HT1080 (cell line): ENCODE results near the gene ENTPD5. TPM values are rescaled to one million over a fixed set of nuclear protein-coding genes. Genes with fewer than 3 reads are reported as not detected.
"Not testable (repeated sequence)": the region's sequence is repeated elsewhere in the genome, so short reads cannot be mapped to it uniquely, and the experiment has no call there.

Experiments used
- DNase-seq: peaks from one replicate; pipeline ENCODE4 v3.0.0-alpha.2; 2015; ENCODE audit warnings: low read depth
- total RNA-seq: library from RNA; depleted of rRNA; stranded (reverse); fragments of >200 nt; shearing (Covaris generic); gene quantifications from 2 replicates; pipeline ENCODE4 v1.2.3, GENCODE V29; 2014

Gene ENTPD5
- total RNA-seq, 1 experiment from 2014 or later, result 7.2 TPM

DNA sequence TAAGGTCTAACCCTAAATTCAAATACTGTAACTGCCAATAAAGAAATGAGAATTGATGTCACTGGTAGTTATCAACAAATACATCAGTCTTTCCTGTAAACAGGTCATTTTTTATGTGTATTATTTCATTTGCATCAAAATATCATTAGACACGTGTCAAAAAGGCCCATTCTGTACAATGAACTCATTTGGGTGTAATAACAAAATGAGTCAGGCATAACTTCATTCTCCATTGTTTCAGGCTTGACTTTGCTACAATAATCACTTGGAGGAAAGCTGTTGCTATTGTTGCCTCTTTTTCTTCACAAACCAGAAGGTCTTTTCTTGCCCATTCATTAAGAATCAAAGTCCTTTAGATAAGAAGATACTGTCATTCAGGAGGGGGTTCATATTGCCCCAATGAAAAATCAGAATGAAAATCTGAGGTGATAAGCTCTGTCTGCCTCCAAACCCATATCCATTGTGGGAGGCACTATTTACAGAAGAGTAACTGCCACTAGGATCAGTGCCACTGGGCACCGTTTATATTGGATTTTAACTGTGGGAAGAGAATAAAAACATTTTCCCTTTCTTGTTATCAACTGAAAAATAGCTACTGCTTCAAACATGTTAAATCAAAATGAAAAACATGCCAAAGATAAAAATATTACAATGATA, 10.1 kb downstream of the ENTPD5 start:
- no peak for DNase-seq

DNA sequence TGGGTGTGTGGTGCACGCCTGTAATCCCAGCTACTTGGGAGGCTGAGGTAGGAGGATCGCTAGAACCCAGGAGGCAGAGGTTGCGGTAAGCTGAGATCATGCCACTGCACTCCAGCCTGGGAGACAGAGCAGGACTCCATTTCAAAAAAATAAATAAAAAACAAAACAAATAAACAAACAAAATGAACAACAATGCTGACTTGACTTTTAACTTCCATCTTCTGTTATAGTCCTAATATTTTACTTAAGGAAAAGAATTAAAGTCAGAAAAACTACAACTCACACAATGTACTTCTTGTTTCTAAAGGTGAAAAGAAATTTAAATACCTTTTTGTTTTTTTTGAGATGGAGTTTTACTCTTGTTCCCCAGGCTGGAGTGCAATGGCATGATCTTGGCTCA, 13.4 kb downstream of the ENTPD5 start:
- not testable (repeated sequence) for DNase-seq

GRCh38 chr14:73998726-73999125, 20.4 kb downstream of the ENTPD5 start:
- no peak for DNase-seq

DNA sequence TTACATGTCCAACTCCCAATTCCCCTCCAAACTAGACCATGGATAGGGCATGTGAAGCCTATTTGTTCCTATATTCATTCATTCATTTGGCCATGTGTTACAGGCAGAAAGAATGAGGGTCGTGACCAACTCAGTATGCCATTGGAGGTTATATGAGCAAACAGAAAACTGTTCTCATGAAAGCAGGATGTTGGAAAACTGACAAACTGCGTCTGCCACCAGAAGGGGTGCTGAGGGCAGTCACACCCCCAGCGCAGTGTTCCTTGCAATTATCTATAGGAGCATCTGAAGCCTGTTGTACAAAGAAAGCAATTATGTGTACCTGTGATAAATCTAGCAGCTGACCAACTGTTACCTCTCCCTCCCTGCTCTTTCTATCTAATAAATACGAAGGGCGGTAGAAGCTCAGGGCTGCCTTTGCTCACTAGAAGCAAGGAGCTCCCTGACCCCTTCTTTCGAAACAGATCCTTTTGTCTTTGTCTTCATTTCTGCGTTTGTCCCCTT, 21.1 kb downstream of the ENTPD5 start:
- no peak for DNase-seq

- no peak for DNase-seq
Observed at GRCh38 chr14:73997108-73997943, 21.8 kb downstream of the ENTPD5 start.

DNA sequence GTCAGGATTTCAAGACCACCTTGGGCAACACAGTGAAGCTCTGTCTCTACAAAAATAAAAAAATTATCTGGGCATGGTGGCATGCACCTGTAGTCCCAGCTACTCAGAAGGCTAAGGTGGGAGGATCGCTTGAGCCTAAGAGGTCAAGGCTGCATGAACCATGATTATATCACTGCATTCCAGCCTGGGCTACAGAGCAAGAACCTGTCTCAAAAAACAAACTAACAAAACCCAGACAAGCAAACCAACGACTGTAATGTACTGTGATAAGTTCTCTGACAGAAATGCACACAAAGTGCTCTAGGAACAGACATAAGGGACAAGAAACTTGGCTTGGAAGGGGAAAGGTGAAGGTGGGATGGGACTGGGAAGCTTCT, 22.4 kb downstream of the ENTPD5 start:
- no peak for DNase-seq

DNA sequence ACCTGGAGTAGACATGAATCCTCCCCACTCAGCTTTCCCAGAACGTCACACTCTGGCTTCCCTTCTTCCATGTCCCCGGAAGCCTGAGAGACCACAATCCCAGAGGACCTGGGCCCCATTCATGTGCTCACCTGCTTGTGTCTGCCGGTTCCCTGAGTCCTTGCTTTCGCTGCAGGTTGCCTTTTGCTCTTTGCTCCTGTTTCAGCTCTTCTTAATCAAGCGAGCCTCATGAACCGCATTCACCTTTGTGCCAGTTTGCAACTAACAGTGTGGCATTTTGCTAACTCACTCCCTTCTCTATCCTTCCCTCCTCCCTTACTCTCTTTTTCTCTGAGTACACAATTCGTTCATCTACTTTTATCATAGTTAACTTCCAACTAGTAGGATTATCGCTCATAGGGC, 23.1 kb downstream of the ENTPD5 start:
- DNase-seq, result no peak

DNA sequence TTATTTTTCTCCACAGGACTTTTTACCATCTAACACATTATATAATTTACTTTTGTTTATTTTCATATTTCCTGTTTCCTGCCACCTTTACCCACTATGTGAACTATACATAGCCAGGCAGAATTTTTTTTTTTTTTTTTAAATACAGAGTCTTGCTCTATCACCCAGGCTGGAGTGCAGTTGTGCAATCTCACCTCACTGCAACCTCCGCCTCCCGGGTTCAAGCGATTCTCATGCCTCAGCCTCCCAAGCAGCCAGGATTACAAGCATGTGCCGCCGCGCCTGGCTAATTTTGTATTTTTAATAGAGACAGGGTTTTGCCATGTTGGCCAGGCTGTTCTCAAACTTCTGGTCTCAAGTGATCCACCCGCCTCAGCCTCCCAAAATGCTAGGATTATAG, 24.2 kb downstream of the ENTPD5 start:
- DNase-seq, result not testable (repeated sequence)

DNA sequence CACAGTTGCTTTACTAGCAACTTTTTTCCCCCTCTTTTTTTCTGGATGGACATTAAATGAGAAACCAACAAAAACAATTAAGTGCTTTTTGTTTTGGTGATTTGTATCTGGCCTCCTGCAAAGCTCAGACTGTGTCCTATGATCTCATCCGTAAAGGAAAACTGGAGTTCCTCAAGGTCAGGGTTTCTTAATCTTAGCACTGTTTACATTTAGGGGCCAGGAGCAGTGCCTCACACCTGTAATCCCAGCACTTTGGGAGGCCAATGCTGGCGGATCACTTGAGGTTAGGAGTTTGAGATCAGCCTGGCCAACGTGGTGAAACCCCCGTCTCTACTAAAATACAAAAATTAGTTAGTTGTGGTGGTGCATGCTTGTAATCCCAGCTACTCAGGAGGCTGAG, 28.0 kb downstream of the ENTPD5 start:
- no peak for DNase-seq

DNA sequence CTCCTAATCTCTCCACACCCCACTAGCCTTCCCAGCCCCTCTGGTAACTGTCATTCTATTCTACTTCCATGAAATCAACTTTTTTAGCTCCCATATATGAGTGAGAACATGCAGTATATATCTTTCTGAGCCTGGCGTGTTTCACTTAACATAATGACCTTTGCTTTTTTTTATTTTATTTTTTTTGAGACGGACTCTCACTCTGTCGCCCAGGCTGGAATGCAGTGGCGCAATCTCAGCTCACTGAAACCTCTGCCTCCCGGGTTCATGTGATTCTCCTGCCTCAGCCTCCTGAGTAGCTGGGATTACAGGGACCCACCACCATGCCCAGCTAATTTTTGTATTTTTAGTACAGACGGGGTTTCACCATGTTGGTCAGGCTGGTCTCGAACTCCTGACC, 30.4 kb downstream of the ENTPD5 start:
- DNase-seq, result not testable (repeated sequence)

- no peak for DNase-seq
Observed at GRCh38 chr14:73988065-73988464, 31.0 kb downstream of the ENTPD5 start.

DNA sequence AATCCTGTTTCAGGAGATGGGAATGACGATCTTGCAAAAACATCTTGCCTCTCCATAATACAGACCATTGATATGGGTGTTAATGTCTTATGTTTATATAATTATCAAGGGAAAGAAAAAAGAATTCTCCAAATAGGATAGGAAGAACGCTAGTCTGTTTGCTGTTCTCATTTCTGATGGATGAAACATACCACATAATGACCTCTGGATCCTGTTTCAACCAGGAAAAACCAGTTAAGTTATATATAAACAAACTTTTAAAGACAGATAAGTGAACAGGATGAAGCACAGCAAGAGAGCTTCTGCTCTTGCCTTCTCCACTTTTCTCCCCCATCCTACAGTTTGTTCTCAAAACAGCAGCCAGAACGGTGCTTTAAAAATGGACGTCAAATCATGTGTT, 41.2 kb downstream of the ENTPD5 start:
- DNase-seq, result no peak

GRCh38 chr14:73976125-73976524, 43.0 kb downstream of the ENTPD5 start:
- no peak for DNase-seq

GRCh38 chr14:73973497-73973896, 45.6 kb downstream of the ENTPD5 start:
- DNase-seq, result no peak

DNA sequence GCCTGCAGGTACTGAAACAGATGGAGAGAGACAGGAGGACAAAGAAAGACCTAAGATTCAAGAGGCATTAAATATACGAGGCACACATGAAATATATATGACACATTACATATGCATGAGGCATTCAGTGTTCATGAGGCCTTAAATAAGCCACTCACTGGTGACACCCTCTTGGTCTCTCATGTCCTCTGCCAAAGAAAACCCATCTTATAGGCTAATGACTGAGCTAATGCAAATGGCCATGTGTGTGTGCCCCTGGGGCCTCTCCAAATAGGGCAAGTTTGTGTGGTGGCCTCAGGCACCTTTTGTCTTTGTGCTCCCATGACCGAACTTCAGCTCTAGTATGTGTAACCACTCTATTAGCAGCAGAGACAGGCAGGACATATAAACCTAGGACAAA, 50.2 kb downstream of the ENTPD5 start:
- no peak for DNase-seq

DNA sequence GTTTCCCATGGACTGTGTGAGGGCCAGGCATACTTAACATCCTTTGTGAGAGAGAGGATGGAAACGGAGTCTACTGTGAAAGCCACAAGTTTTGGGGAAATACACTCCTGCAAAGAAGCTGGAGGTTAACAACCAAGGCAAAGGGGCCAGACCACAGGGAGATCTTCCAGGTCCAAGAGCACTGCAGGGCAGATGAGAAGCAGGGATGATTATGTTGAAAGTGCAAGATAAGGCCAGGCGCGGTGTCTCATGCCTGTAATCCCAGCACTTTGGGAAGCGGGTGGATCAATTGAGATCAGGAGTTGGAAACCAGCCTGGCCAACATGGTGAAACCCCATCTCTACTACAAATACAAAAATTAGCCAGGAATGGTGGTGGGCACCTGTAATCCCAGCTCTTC, 53.9 kb downstream of the ENTPD5 start:
- no peak for DNase-seq

DNA sequence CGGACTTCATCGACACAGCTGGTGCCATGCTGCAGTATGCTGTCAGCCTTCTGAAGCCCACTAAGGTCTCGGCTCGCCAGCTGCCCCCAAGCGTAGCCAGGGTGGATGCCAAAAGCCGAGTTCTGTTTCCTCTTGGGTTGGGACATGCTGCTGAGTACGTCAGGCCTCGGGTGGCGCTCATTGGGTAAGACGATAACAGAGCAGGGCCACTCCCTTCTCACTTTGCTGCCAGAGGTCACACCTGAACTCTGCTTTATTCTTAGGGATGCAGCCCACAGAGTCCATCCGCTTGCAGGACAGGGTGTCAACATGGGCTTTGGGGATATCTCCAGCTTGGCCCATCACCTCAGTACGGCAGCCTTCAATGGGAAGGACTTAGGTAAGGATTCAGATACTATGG, 57.9 kb downstream of the ENTPD5 start:
- no peak for DNase-seq

DNA sequence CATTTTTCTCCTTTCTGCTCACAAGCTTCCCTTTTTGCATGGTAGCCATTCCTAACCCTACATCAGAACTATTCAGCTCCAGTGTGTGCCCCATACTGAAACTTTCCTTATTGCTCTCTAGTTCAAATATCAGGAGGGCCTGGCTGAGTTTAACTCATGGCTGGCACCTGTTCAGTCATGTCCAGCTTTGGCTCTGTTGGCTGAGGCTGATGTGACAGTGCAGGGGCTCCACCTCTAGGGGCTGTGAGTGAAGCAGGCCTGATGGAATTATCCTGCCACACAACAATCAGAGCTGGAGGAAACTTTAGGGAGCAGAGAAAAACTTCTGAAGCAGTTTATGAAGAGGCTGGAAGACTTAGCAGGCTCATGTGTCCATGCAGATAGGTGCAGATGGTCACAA, 60.5 kb downstream of the ENTPD5 start:
- DNase-seq, result no peak

DNA sequence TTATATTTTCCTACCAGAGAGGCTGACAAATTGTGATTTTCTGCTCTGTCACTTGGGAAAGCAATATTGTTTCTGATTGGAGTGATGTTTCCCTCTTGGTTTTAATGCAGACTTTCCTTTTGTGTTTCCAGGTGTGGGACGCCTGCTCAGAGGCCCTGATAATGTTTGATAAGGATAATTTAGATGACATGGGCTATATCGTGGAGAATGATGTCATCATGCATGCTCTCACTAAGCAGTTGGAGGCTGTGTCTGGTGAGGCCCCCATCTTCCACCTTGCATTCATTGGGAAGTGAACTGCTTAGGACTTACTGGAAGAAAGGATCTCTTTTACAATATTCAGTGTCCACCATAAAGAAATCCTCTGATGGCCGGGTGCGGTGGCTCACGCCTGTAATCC, 63.4 kb downstream of the ENTPD5 start:
- DNase-seq, result no peak

DNA sequence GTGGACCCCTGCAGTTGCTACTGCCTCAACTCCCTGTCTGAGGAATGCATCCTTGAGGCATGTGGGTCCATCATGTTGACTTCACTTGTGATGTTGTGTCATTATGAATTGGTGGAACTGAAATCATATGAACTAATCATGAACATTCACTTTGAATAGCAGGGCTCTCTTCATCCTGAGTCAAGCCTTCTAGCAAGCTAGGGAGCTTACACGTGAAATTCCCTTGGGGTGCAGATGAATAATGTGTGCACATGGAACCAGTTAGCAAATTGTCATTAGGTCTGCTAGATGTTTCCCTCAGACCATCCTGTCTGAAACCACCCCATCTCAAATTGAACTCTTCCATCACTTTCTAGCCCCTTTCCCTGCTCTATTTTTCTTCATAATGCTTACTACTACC, 65.4 kb downstream of the ENTPD5 start:
- DNase-seq, result no peak

GRCh38 chr14:73949752-73950734, 69.0 kb downstream of the ENTPD5 start, which contains the start of the genes COQ6 and FAM161B:
TSS of gene COQ6 (plus strand) at chr14:73950302. CDS start at chr14:73950333, 31 bp downstream.
TSS of gene FAM161B (minus strand) at chr14:73950094. CDS start at chr14:73950026, 68 bp downstream.
- DNase-seq, result peak; percentile 98
